Gastroesophageal sphincter (tissue), 4 donors: ENCODE data around the gene SPRYD3. TPM values are rescaled to one million over a fixed set of nuclear protein-coding genes. Genes with fewer than 3 reads are reported as not detected.
A peak's percentile ranks its signal among the peaks of the same experiment; 100 is the strongest.

Experiments used
- ATAC-seq: fragments of 150-250 bp; one replicate; pipeline ENCODE4 v1.9.1; 2016; ENCODE audit warnings: mild to moderate bottlenecking, moderate library complexity
- H3K27ac ChIP-seq, 4 donors: fragments of 200-600 bp; sonication (generic) in 3 of 4; 1 replicate in 3 of 4; 2 replicates in 1 of 4; pipeline ENCODE4 v1.5.1; 2016 to 2019
- H3K27me3 ChIP-seq: fragments of 200-600 bp; sonication (generic); one replicate; pipeline ENCODE4 v1.5.1; 2019
- H3K36me3 ChIP-seq, 2 donors: fragments of 200-600 bp; sonication (generic); one replicate each; pipeline ENCODE4 v1.5.1; 2019; ENCODE audit warnings: control low read depth in 1 of 2
- H3K4me1 ChIP-seq, 3 donors: fragments of 200-600 bp; sonication (generic); 1 replicate in 2 of 3; 2 replicates in 1 of 3; pipeline ENCODE4 v1.5.1; 2016 to 2019; ENCODE audit warnings: control low read depth in 2 of 3
- H3K4me3 ChIP-seq, 2 donors: fragments of 200-600 bp; sonication (generic); one replicate each; pipeline ENCODE4 v1.5.1; 2019; ENCODE audit warnings: mild to moderate bottlenecking in 1 of 2, moderate library complexity in 1 of 2
- H3K9me3 ChIP-seq, 3 donors: fragments of 200-600 bp; sonication (generic); one replicate each; pipeline ENCODE4 v1.5.1; 2017 to 2019; ENCODE audit warnings: control low read depth in 2 of 3
- EP300 ChIP-seq: sonication (generic); formaldehyde crosslinking; IDR thresholded peaks from one replicate; pipeline ENCODE4 v1.6.1; 2017; ENCODE audit warnings: antibody characterized with exemption, mild to moderate bottlenecking
- POLR2A ChIP-seq, 2 donors: fragments of 450-650 bp; IDR thresholded peaks; one replicate each; pipeline ENCODE4 v1.6.1; 2017; ENCODE audit warnings: antibody characterized with exemption in 2 of 2, mild to moderate bottlenecking in 2 of 2, moderate library complexity in 1 of 2
- POLR2AphosphoS5 ChIP-seq: sonication (generic); formaldehyde crosslinking; IDR thresholded peaks from one replicate; pipeline ENCODE4 v1.6.1; 2017; ENCODE audit warnings: antibody characterized with exemption
- WGBS, 2 donors: methylation state at CpG; one replicate each; pipeline ENCODE4 v1.1.5; 2018; ENCODE audit warnings: low coverage in 1 of 2; 5-methylcytosine and 5-hydroxymethylcytosine counted together
- total RNA-seq, 4 donors: library from RNA; depleted of rRNA; stranded (reverse); fragments of >200 nt; gene quantifications; one replicate each; pipeline ENCODE4 v1.1.0, GENCODE V29; 2016
- TF ChIP-seq, protein P1 (sequence below), 4 experiments: fragments of 200-600 bp in 2 of 4; fragments of 450-650 bp in 2 of 4; sonication (generic) in 1 of 4; IDR thresholded peaks; one replicate each; pipeline ENCODE4 v1.5.1; 2017 to 2019; ENCODE audit warnings: antibody characterized with exemption in 4 of 4, mild to moderate bottlenecking in 2 of 4, moderate library complexity in 2 of 4

SPRYD3 gene
- total RNA-seq, 4 donors from 2014 or later: 79.1 to 137 (median 110) TPM

- Histone ChIP-seq H3K27me3 (no peaks in the 10 kb centered on the region), H3K4me3 (peak overlapping the region; percentile 57 to 85), H3K27ac (peak overlapping the region; percentile 97 to 100 (median 99)), H3K36me3 (peaks cover 0 to 44% of the 10 kb centered on the region in 2 donors), H3K9me3 (no peaks in the 10 kb centered on the region), H3K4me1 (peaks cover 0 to 96% (median 61%) of the 10 kb centered on the region in 3 donors)
- TF ChIP-seq EP300: no peak
- TF ChIP-seq, protein P1, sequence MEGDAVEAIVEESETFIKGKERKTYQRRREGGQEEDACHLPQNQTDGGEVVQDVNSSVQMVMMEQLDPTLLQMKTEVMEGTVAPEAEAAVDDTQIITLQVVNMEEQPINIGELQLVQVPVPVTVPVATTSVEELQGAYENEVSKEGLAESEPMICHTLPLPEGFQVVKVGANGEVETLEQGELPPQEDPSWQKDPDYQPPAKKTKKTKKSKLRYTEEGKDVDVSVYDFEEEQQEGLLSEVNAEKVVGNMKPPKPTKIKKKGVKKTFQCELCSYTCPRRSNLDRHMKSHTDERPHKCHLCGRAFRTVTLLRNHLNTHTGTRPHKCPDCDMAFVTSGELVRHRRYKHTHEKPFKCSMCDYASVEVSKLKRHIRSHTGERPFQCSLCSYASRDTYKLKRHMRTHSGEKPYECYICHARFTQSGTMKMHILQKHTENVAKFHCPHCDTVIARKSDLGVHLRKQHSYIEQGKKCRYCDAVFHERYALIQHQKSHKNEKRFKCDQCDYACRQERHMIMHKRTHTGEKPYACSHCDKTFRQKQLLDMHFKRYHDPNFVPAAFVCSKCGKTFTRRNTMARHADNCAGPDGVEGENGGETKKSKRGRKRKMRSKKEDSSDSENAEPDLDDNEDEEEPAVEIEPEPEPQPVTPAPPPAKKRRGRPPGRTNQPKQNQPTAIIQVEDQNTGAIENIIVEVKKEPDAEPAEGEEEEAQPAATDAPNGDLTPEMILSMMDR (IDR thresholded peaks at IDR 0.05): peak in 3 of 4 experiments; percentile 17 to 23 (median 19)
- peak in 1 of 2 donors; percentile 12 for TF ChIP-seq POLR2A (IDR thresholded peaks at IDR 0.05)
- TF ChIP-seq POLR2AphosphoS5: peak; percentile 54
- 0% methylated on average over 1 to 2 of the region's 11 CpGs for WGBS, 2 donors
- ATAC-seq: peak; percentile 24
Measured at GRCh38 chr12:53052419-53053217, 26.6 kb downstream of the SPRYD3 start.

DNA sequence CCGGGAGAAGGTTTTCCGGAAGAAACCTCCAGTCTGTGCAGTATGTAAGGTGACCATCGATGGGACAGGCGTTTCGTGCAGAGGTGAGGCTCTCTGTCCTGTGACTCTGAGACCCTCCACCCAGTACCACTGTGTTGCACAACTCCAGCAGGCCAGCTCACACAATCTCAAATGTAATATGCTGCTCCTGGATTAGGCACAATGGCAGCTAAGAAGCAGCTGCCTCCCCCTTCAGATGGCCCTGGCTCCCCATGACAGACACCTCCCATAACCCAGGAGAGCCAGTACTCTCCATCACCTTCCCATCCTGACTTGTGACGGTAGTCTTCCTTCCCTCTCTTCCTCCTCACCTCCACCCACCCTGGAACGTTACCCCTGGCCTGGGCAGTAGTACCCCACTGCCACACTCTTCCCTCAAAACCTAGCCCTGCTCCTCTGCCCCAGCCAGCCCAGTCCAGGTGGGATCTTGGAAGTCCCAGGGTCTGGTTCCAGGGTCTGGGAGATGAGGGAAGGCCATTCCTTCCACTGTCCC is 27.2 kb downstream of the SPRYD3 start:
- no peaks in the 10 kb centered on the region for H3K9me3 ChIP-seq
- peak overlapping the region; percentile 97 to 100 (median 99) for H3K27ac ChIP-seq
- H3K4me1 ChIP-seq: peaks cover 0 to 89% (median 61%) of the 10 kb centered on the region in 3 donors
- H3K4me3 ChIP-seq: peak overlapping the region; percentile 57 to 85
- TF ChIP-seq EP300 (no peak), POLR2AphosphoS5 (no peak), POLR2A (IDR thresholded peaks at IDR 0.05) (no peak)
- TF ChIP-seq, protein P1 (IDR thresholded peaks at IDR 0.05): no peak
- no peaks in the 10 kb centered on the region for H3K27me3 ChIP-seq
- WGBS, 2 donors: 14% methylated on average over 2 of the region's 7 CpGs; no CpG with 5 or more reads in 1 of the 2 donors
- H3K36me3 ChIP-seq: peaks cover 0 to 37% of the 10 kb centered on the region in 2 donors
- ATAC-seq: no peak

GRCh38 chr12:53051058-53051880 is 27.9 kb downstream of the SPRYD3 start:
- TF ChIP-seq POLR2AphosphoS5 (peak; percentile 84), POLR2A (IDR thresholded peaks at IDR 0.05) (peak; percentile 34 to 56), EP300 (no peak)
- TF ChIP-seq, protein P1 (IDR thresholded peaks at IDR 0.05): peak in 3 of 4 experiments; percentile 19 to 65 (median 62)
- H3K4me3 ChIP-seq: peak overlapping the region; percentile 57 to 85
- no peaks in the 10 kb centered on the region for H3K9me3 ChIP-seq
- WGBS, 2 donors: 17 to 63% methylated on average over 1 to 2 of the region's 11 CpGs
- H3K36me3 ChIP-seq: peaks cover 0 to 30% of the 10 kb centered on the region in 2 donors
- no peaks in the 10 kb centered on the region for H3K27me3 ChIP-seq
- peak overlapping the region; percentile 97 to 100 (median 99) for H3K27ac ChIP-seq
- peak; percentile 13 for ATAC-seq
- peaks cover 0 to 85% (median 61%) of the 10 kb centered on the region in 3 donors for H3K4me1 ChIP-seq

DNA sequence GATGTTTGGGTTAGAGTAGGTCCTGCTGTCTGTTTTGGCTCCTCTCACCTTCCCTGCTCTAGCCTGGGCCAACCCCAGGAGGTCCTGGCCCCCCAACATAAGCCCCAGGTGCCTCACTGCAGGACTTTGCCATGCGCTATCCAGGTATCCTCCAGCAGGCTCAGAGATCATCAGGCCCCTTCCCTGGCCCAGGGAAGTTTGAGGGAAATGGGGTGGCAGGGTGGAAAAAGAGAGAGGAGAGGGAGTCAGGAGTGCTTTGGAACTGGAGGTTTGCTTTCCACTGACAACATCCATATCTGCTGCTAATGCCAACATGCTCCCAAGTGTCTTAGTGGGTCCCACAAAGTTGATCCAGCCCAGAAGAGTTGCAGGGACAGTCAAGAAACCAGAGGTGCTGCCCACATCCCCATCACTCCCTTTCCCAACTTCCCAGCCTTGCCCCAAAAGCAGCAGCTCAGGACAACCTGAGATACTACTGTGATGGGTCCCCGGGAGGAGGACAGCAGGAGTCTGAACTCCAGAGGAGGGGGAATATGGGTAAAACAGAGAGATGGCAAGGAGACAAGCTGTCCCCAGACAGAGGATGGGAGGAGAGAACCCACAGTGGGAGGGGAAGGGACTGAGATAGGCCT is 28.6 kb downstream of the SPRYD3 start:
- Histone ChIP-seq H3K27me3 (no peaks in the 10 kb centered on the region), H3K9me3 (no peaks in the 10 kb centered on the region), H3K27ac (peak overlapping the region; percentile 97 to 100 (median 99)), H3K4me1 (peaks cover 0 to 85% (median 64%) of the 10 kb centered on the region in 3 donors), H3K4me3 (peak overlapping the region; percentile 57 to 85), H3K36me3 (peaks cover 0 to 23% of the 10 kb centered on the region in 2 donors)
- ATAC-seq: no peak
- WGBS, 2 donors: 44% methylated on average over 2 of the region's 2 CpGs; no CpG with 5 or more reads in 1 of the 2 donors
- no peak for TF ChIP-seq POLR2AphosphoS5
- no peak for TF ChIP-seq EP300
- TF ChIP-seq, protein P1 (IDR thresholded peaks at IDR 0.05): no peak
- no peak for TF ChIP-seq POLR2A (IDR thresholded peaks at IDR 0.05)
